Parathyroid adenoma (tissue), 2 donors: ENCODE results near the gene TNFRSF18.
A peak's percentile ranks its signal among the peaks of the same experiment; 100 is the strongest.

Experiments used
- H2AFZ ChIP-seq: fragments of 300-600 bp; sonication (generic); one replicate; pipeline ENCODE4 v1.7.0; 2017; ENCODE audit warnings: antibody characterized with exemption, mild to moderate bottlenecking
- H3K27ac ChIP-seq: fragments of 300-600 bp; sonication (generic); one replicate; pipeline ENCODE4 v1.7.0; 2017
- H3K27me3 ChIP-seq: fragments of 300-600 bp; sonication (generic); one replicate; pipeline ENCODE4 v1.7.0; 2017; ENCODE audit warnings: low read length; ENCODE audit not compliant: control insufficient read depth, insufficient read depth
- H3K36me3 ChIP-seq: fragments of 300-600 bp; sonication (generic); one replicate; pipeline ENCODE4 v1.7.0; 2017; ENCODE audit warnings: low read length; ENCODE audit not compliant: control insufficient read depth, insufficient read depth
- H3K4me1 ChIP-seq: fragments of 300-600 bp; sonication (generic); one replicate; pipeline ENCODE4 v1.7.0; 2017; ENCODE audit warnings: control low read depth
- H3K4me2 ChIP-seq: fragments of 300-600 bp; sonication (generic); one replicate; pipeline ENCODE4 v1.7.0; 2017; ENCODE audit warnings: low read length
- H3K4me3 ChIP-seq: fragments of 300-600 bp; sonication (generic); one replicate; pipeline ENCODE4 v1.7.0; 2017; ENCODE audit warnings: low read depth, low read length
- H3K79me2 ChIP-seq: fragments of 300-600 bp; sonication (generic); one replicate; pipeline ENCODE4 v1.7.0; 2017; ENCODE audit warnings: control low read depth
- H3K9ac ChIP-seq: fragments of 300-600 bp; sonication (generic); one replicate; pipeline ENCODE4 v1.7.0; 2017; ENCODE audit warnings: mild to moderate bottlenecking
- H3K9me3 ChIP-seq: fragments of 300-600 bp; sonication (generic); one replicate; pipeline ENCODE4 v1.7.0; 2017; ENCODE audit warnings: low read length; ENCODE audit not compliant: control insufficient read depth
- TF ChIP-seq, protein P1 (sequence below): fragments of 300-600 bp; sonication (generic); IDR thresholded peaks from one replicate; pipeline ENCODE4 v1.7.0; 2017; ENCODE audit warnings: antibody characterized with exemption, mild to moderate bottlenecking
- donor health status: primary hyperparathyroidism.

The TNFRSF18 gene

DNA sequence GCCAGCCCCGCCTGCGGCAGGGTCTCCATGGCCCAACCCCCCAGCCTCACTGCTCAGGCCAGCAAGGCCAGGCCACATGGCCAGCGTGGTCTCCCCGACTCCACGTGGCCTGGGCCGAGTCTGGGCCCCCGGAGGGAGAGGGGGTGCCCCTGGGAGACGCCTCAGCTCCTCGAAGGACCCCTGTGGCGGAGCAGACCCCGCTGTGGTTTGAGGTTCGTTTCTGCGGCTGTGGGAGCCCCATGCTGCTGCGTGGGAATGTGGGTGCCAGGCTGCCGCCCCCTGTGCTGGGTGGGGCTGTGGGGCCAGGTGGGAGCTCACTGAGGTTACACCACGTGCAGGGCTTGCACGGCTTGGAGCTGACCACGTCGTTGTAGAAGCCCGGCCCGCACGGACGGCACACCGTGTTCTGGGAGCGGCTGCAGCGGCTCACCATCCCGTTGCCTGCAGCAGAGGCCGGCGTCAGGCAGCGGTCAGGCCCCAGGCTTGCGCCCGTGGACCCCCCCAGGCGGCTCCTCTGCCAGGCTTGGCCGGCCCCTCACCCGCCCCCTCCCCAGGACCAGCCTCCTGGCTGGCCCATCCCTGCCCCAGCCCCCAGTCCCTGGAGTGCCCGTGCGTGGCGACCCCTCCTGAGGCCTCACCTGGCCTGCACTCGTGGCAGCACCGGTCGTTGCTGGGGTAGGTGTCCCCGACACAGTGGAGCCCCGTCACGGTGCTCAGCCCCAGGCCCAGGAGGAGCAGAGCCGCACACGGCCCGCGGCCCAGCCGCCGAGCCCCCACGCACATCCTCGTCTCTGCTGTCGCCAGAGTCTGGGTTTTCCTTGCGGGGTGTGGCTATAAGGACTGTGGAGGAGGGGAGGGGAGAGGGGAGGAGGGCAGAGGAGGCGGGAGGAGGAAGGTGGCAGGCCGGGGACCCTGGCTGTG is 7.2 kb upstream of the TNFRSF18 start, which contains the start of gene TNFRSF4:
TNFRSF4 (minus strand) TSS at position 809 of the 921 bp plus-strand sequence; CDS start at position 783, 26 bp downstream.
- Histone ChIP-seq H3K9me3 (no peaks in the 10 kb centered on the region), H3K27me3 (no peaks in the 10 kb centered on the region), H2AFZ (no peak within 1 kb of the TSS), H3K79me2 (no peaks in the 10 kb centered on the region), H3K36me3 (no peaks in the 10 kb centered on the region), H3K27ac (no peak within 1 kb of the TSS), H3K9ac (no peak within 1 kb of the TSS), H3K4me3 (no peak within 1 kb of the TSS), H3K4me1 (no peaks in the 10 kb centered on the region), H3K4me2 (no peak within 1 kb of the TSS)
- TF ChIP-seq, protein P1, sequence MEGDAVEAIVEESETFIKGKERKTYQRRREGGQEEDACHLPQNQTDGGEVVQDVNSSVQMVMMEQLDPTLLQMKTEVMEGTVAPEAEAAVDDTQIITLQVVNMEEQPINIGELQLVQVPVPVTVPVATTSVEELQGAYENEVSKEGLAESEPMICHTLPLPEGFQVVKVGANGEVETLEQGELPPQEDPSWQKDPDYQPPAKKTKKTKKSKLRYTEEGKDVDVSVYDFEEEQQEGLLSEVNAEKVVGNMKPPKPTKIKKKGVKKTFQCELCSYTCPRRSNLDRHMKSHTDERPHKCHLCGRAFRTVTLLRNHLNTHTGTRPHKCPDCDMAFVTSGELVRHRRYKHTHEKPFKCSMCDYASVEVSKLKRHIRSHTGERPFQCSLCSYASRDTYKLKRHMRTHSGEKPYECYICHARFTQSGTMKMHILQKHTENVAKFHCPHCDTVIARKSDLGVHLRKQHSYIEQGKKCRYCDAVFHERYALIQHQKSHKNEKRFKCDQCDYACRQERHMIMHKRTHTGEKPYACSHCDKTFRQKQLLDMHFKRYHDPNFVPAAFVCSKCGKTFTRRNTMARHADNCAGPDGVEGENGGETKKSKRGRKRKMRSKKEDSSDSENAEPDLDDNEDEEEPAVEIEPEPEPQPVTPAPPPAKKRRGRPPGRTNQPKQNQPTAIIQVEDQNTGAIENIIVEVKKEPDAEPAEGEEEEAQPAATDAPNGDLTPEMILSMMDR = no peak

GRCh38 chr1:1212780-1213344 is 6.5 kb upstream of the TNFRSF18 start:
- H3K9me3 ChIP-seq = no peaks in the 10 kb centered on the region
- no peaks in the 10 kb centered on the region for H3K36me3 ChIP-seq
- TF ChIP-seq, protein P1 = no peak
- peak overlapping the region; percentile 22 for H3K4me3 ChIP-seq
- H2AFZ ChIP-seq = no peak overlapping the region
- no peaks in the 10 kb centered on the region for H3K4me1 ChIP-seq
- no peak overlapping the region for H3K27ac ChIP-seq
- no peaks in the 10 kb centered on the region for H3K27me3 ChIP-seq
- H3K4me2 ChIP-seq = no peak overlapping the region
- H3K79me2 ChIP-seq = no peaks in the 10 kb centered on the region
- H3K9ac ChIP-seq = no peak overlapping the region

DNA sequence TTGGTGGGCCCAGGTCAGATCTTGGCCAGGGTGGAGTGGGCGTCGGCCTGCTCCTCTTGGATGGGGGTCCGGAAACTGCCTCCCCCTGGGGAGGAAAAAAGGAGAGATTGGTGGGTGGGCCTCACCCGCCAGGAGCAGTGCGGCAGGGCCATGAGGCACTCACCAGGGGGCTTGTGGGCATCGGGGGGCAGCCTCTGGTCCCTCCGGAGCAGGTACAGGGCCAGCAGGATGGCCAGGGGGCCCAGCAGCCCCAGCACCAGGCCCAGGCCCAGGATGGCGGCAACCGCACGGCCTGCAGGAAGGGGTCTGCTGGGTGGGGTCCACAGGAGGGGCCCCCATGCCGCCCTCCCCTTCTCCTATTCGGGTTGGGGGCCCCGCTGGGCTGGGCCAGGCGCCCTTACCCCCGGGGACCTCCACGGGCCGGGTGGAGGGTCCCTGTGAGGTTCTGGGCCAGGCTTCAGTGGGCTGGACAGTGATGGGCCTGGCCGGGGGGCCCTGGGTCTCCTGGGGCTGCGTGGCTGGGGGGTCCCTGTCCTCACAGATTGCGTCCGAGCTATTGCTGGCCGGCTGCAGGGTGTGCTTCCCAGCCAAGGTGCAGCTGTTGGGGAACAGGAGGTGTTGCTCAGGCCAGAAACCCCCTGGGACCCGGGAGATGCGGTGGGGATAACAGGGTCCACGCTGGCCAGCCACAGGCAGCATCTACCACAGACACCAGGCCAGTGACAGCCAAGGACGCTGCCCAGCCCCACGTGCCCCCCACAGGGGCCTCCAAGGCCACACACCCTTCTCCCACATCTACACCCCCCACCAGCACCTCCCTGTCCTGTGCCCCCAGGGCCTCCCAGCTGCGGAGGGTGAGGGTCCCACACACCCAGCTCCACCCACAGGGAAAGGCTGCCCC is 5.4 kb upstream of the TNFRSF18 start:
- H3K4me1 ChIP-seq = no peaks in the 10 kb centered on the region
- no peaks in the 10 kb centered on the region for H3K9me3 ChIP-seq
- H3K9ac ChIP-seq = no peak overlapping the region
- H3K4me3 ChIP-seq = no peak overlapping the region
- H3K79me2 ChIP-seq = no peaks in the 10 kb centered on the region
- H3K27ac ChIP-seq = no peak overlapping the region
- H3K36me3 ChIP-seq = no peaks in the 10 kb centered on the region
- TF ChIP-seq, protein P1 = no peak
- no peaks in the 10 kb centered on the region for H3K27me3 ChIP-seq
- no peak overlapping the region for H3K4me2 ChIP-seq
- H2AFZ ChIP-seq = no peak overlapping the region

DNA sequence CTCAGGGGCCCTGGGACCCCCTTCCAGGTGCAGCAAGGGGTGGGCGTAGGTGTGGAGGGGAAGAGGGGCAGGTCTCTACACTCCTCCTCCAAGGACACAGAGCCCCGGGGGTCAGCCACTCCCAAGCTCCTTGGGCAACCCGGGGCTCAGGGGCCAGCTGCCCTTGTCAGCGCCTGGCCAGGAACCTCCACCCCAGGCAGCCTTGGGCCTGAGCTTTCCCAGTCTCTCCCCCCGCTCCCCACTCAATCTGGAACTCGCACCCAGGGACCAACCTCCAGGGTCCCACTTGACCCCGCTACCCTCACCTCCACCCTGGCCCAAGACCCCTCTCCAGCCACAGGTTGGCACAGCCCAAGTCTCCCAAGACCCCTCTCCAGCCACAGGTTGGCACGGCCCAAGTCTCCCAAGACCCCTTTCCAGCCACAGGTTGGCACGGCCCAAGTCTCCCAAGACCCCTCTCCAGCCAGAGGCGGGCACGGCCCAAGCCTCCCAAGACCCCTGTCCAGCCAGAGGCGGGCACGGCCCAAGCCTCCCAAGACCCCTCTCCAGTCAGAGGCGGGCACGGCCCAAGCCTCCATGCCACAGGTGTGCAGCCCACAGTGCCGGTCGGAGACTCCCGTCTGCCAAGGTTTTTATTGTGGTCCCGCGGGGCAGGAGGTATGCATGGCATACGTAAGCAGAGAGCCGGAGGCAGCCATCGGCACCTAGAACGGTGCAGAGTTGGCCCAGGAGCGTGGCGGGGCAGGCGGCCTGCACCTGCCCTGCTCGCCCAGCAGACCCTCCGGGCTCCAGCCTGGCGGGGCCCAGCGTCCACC is 4.5 kb upstream of the TNFRSF18 start:
- H3K27ac ChIP-seq = no peak overlapping the region
- no peak overlapping the region for H3K4me2 ChIP-seq
- H3K36me3 ChIP-seq = no peaks in the 10 kb centered on the region
- no peaks in the 10 kb centered on the region for H3K79me2 ChIP-seq
- H3K9me3 ChIP-seq = no peaks in the 10 kb centered on the region
- H2AFZ ChIP-seq = no peak overlapping the region
- no peaks in the 10 kb centered on the region for H3K4me1 ChIP-seq
- TF ChIP-seq, protein P1 = no peak
- no peaks in the 10 kb centered on the region for H3K27me3 ChIP-seq
- H3K4me3 ChIP-seq = no peak overlapping the region
- H3K9ac ChIP-seq = no peak overlapping the region
